Measurements from ENCODE around the gene ARHGAP30. TPM values are rescaled to one million over a fixed set of nuclear protein-coding genes. Genes with fewer than 3 reads are reported as not detected.
A peak's percentile ranks its signal among the peaks of the same experiment; 100 is the strongest.

Gene ARHGAP30
- polyA plus RNA-seq, 1 of the 3 experiments (the other 2 are of a cell fraction), result not detected

DNA sequence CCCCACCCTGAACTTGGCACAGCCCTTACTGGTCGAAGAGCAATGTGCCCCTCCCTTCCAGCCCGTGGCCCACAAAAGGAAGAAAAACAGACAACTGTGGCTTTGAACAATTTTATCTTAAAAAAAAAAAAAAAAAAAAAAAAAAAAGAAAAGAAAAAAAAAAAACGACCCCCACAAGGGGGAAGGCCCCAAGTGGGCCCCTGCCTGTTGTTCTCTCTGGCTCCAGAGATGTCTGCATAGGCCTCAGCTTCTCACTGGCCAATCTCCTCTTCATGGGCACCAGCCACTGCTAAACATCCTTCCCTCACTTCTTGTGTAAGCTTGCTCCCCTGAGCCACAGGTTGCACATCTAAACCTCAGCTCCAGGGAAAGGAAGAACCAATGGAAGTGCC is 30.5 kb downstream of the ARHGAP30 start:
- H2AFZ ChIP-seq (ENCODE audit: low read depth), result no peak overlapping the region
- TF ChIP-seq FOXJ3 (CRISPR knock-in tag; IDR thresholded peaks at IDR 0.05) (no peak), CHD2 (IDR thresholded peaks at IDR 0.05; ENCODE audit: low read length, partially characterized antibody) (no peak), GABPA (IDR thresholded peaks at IDR 0.05; ENCODE audit: low read depth) (no peak), RFX5 (IDR thresholded peaks at IDR 0.05; ENCODE audit: low read length) (no peak), TCF12 (IDR thresholded peaks at IDR 0.05) (no peak), EP300 (IDR thresholded peaks at IDR 0.05; ENCODE audit: borderline replicate concordance in 1 of 2, low read depth in 1 of 2, low read length in 1 of 2) (no peak), TEAD4 (IDR thresholded peaks at IDR 0.05; ENCODE audit: borderline replicate concordance, insufficient read depth) (no peak), EZH2phosphoT487 (IDR thresholded peaks at IDR 0.05; ENCODE audit: borderline replicate concordance, low read depth) (no peak), POLR2AphosphoS5 (IDR thresholded peaks at IDR 0.05; ENCODE audit: low read depth, low read length) (no peak), YY1 (IDR thresholded peaks at IDR 0.05; ENCODE audit: low read depth) (no peak), NFIC (IDR thresholded peaks at IDR 0.05; ENCODE audit: borderline replicate concordance) (no peak), SIN3A (IDR thresholded peaks at IDR 0.05; ENCODE audit: borderline replicate concordance, low read depth, low read length) (no peak), SMC3 (IDR thresholded peaks at IDR 0.05; ENCODE audit: low read depth, low read length) (no peak), CTCF (IDR thresholded peaks at IDR 0.05) (no peak), RXRA (IDR thresholded peaks at IDR 0.05; ENCODE audit: borderline replicate concordance, low read depth) (no peak)
- TF ChIP-seq, protein P1, sequence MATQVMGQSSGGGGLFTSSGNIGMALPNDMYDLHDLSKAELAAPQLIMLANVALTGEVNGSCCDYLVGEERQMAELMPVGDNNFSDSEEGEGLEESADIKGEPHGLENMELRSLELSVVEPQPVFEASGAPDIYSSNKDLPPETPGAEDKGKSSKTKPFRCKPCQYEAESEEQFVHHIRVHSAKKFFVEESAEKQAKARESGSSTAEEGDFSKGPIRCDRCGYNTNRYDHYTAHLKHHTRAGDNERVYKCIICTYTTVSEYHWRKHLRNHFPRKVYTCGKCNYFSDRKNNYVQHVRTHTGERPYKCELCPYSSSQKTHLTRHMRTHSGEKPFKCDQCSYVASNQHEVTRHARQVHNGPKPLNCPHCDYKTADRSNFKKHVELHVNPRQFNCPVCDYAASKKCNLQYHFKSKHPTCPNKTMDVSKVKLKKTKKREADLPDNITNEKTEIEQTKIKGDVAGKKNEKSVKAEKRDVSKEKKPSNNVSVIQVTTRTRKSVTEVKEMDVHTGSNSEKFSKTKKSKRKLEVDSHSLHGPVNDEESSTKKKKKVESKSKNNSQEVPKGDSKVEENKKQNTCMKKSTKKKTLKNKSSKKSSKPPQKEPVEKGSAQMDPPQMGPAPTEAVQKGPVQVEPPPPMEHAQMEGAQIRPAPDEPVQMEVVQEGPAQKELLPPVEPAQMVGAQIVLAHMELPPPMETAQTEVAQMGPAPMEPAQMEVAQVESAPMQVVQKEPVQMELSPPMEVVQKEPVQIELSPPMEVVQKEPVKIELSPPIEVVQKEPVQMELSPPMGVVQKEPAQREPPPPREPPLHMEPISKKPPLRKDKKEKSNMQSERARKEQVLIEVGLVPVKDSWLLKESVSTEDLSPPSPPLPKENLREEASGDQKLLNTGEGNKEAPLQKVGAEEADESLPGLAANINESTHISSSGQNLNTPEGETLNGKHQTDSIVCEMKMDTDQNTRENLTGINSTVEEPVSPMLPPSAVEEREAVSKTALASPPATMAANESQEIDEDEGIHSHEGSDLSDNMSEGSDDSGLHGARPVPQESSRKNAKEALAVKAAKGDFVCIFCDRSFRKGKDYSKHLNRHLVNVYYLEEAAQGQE (IDR thresholded peaks at IDR 0.05; ENCODE audit: low read depth, low read length), result no peak
- TF ChIP-seq, protein P2, sequence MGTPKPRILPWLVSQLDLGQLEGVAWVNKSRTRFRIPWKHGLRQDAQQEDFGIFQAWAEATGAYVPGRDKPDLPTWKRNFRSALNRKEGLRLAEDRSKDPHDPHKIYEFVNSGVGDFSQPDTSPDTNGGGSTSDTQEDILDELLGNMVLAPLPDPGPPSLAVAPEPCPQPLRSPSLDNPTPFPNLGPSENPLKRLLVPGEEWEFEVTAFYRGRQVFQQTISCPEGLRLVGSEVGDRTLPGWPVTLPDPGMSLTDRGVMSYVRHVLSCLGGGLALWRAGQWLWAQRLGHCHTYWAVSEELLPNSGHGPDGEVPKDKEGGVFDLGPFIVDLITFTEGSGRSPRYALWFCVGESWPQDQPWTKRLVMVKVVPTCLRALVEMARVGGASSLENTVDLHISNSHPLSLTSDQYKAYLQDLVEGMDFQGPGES (IDR thresholded peaks at IDR 0.05; ENCODE audit: low read depth, low read length), result no peak
- TF ChIP-seq, protein P3, sequence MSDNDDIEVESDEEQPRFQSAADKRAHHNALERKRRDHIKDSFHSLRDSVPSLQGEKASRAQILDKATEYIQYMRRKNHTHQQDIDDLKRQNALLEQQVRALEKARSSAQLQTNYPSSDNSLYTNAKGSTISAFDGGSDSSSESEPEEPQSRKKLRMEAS (IDR thresholded peaks at IDR 0.05; ENCODE audit: low read depth), result no peak
- H3K27ac ChIP-seq (ENCODE audit: low read depth in 2 of 2, low read length in 1 of 2), result no peak overlapping the region; a peak in 1 of 4 replicates
- no peaks in the 10 kb centered on the region for H3F3A ChIP-seq (replicated peaks; ENCODE audit: insufficient read depth)
- peaks cover 0 to 4% of the 10 kb centered on the region in 2 experiments; a peak in 1 of 4 replicates for H3K4me1 ChIP-seq (ENCODE audit: control insufficient read depth in 1 of 2, insufficient read depth in 2 of 2, low read depth in 1 of 2, low read length in 1 of 2)
- WGBS (ENCODE audit: low lambda C conversion rate), result 41% methylated on average over 3 of the region's 3 CpGs
- peaks cover 17% of the 10 kb centered on the region for H3K79me2 ChIP-seq (ENCODE audit: insufficient read depth)
- POLR2A ChIA-PET, result no interaction called here
- no peaks in the 10 kb centered on the region for H3K9me2 ChIP-seq
- peaks cover 19 to 36% of the 10 kb centered on the region in 2 experiments for H3K36me3 ChIP-seq (replicated peaks in 1 of 2; ENCODE audit: control insufficient read depth in 1 of 2, insufficient read depth in 2 of 2, low read length in 1 of 2)
- H4K20me1 ChIP-seq (ENCODE audit: insufficient read depth), result no peaks in the 10 kb centered on the region
- H3K27me3 ChIP-seq (ENCODE audit: insufficient read depth), result no peaks in the 10 kb centered on the region
- H3K9ac ChIP-seq, result no peak overlapping the region
- DNase-seq, result no peak
- no peaks in the 10 kb centered on the region for H3K9me3 ChIP-seq
- peak overlapping the region; percentile 55 to 60 for H3K4me3 ChIP-seq (ENCODE audit: low read depth in 2 of 2, low read length in 1 of 2)
- peak overlapping the region; percentile 74 for H3K4me2 ChIP-seq
- CTCF ChIA-PET, result interaction anchor here (1.0 to 6.9 kb wide), 4 partner anchors 8 to 100 kb away, joined by 6 to 43 read pairs (median 10); partner anchors contain the start of gene KLHDC9

Measured in SK-N-SH (cell line).